Calu3 (cell line): ENCODE results near the gene NDUFA3. TPM values are rescaled to one million over a fixed set of nuclear protein-coding genes. Genes with fewer than 3 reads are reported as not detected.

Experiments
- BruUV-seq: library from RNA; stranded (reverse); fragments of 400-500 nt; replicated peaks from 2 replicates; lab custom pipeline; 2021; lab: Mats Ljungman, UMichigan
- CTCF ChIA-PET: fragments of 300-600 bp; sonication (Branson Sonifier 250); formaldehyde crosslinking; loops from one replicate; lab custom pipeline; 2022; ENCODE audit warnings: antibody characterized with exemption; lab: Charles Lee
- DNase-seq: peaks from one replicate; pipeline ENCODE4 v3.0.0; 2022
- H3K27ac Mint-ChIP-seq: one replicate; pipeline ENCODE4 v1.8.0; 2022; ENCODE audit warnings: mixed read lengths; ENCODE audit not compliant: unreplicated experiment
- H3K27me3 Mint-ChIP-seq: one replicate; pipeline ENCODE4 v1.8.0; 2022; ENCODE audit warnings: mixed read lengths; ENCODE audit not compliant: unreplicated experiment
- H3K36me3 Mint-ChIP-seq: one replicate; pipeline ENCODE4 v1.8.0; 2022; ENCODE audit warnings: mild to moderate bottlenecking, moderate library complexity, mixed read lengths; ENCODE audit not compliant: insufficient read depth, unreplicated experiment
- H3K4me1 Mint-ChIP-seq: one replicate; pipeline ENCODE4 v1.8.0; 2022; ENCODE audit warnings: mild to moderate bottlenecking, low read depth, mixed read lengths; ENCODE audit not compliant: unreplicated experiment
- H3K4me3 Mint-ChIP-seq: one replicate; pipeline ENCODE4 v1.8.0; 2022; ENCODE audit warnings: mild to moderate bottlenecking, low read depth, moderate library complexity, mixed read lengths; ENCODE audit not compliant: unreplicated experiment
- H3K9me3 Mint-ChIP-seq: one replicate; pipeline ENCODE4 v1.8.0; 2022; ENCODE audit warnings: low read depth, mixed read lengths; ENCODE audit not compliant: unreplicated experiment
- CTCF ChIP-seq: fragments of 200-600 bp; IDR thresholded peaks from one replicate; pipeline ENCODE4 v1.8.0; 2022; ENCODE audit warnings: antibody characterized with exemption; ENCODE audit not compliant: unreplicated experiment
- intact Hi-C: fragments of 100-400 bp; cut with micrococcal nuclease; formaldehyde crosslinking; loops from one replicate; pipeline ENCODE4 v1.10.0; 2022; ENCODE audit not compliant: unreplicated experiment
- total RNA-seq: library from RNA; stranded (reverse); gene quantifications from 2 replicates; pipeline ENCODE4 v1.2.3, GENCODE V29; 2022

NDUFA3 gene
- total RNA-seq, 1 experiment from 2014 or later = 255 TPM

DNA sequence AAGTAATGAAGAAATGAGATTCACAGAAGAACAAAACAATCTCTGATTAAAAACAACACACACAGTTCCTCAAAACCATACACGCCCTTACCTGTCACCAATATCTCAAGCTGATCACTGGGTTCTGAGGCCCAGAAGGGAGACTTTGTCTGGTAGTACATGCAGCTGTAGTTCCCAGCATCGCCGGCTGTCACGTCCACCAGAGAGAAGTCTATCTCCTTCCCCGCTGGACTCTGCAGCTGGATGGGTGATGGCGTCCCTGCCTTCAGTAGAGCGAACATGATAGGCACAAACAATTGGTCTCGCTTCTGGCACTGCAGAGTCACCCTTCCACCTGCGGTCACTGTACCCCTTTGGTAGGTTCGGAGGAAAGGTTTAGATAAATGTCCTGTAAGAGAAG lies 28.8 kb upstream of the NDUFA3 start:
- no peaks in the 10 kb centered on the region for H3K4me1 Mint-ChIP-seq

GRCh38 chr19:54074851-54075250 lies 27.8 kb upstream of the NDUFA3 start:
- intact Hi-C loops = no loop called here
- Mint-ChIP-seq H3K4me1 (no peaks in the 10 kb centered on the region), H3K27me3 (no peaks in the 10 kb centered on the region), H3K27ac (no peak overlapping the region), H3K9me3 (peaks cover 2% of the 10 kb centered on the region), H3K36me3 (peaks cover 5% of the 10 kb centered on the region), H3K4me3 (no peak overlapping the region)
- CTCF ChIA-PET = no interaction called here
- no peak for TF ChIP-seq CTCF
- no peak for DNase-seq
- no TSS peak for BruUV-seq

More for the DNA sequence above, 28.8 kb upstream of the NDUFA3 start:
- intact Hi-C loops = no loop called here
- BruUV-seq = no TSS peak
- peaks cover 4% of the 10 kb centered on the region for H3K9me3 Mint-ChIP-seq
- DNase-seq = no peak
- no peak for TF ChIP-seq CTCF
- H3K27ac Mint-ChIP-seq = no peak overlapping the region
- peaks cover 5% of the 10 kb centered on the region for H3K36me3 Mint-ChIP-seq
- CTCF ChIA-PET = no interaction called here
- no peaks in the 10 kb centered on the region for H3K27me3 Mint-ChIP-seq
- H3K4me3 Mint-ChIP-seq = no peak overlapping the region

- DNase-seq = no peak
- Mint-ChIP-seq H3K27me3 (no peaks in the 10 kb centered on the region), H3K9me3 (peaks cover 7% of the 10 kb centered on the region), H3K36me3 (no peaks in the 10 kb centered on the region), H3K27ac (no peak overlapping the region), H3K4me1 (no peaks in the 10 kb centered on the region), H3K4me3 (no peak overlapping the region)
- CTCF ChIA-PET = interaction anchor here (0.7 kb wide), 1 partner anchor 22 kb away, joined by 6 read pairs; no protein-coding TSS in a partner anchor
- no TSS peak for BruUV-seq
- intact Hi-C loops = no loop called here
- TF ChIP-seq CTCF = no peak
Observed at GRCh38 chr19:54077334-54077733, 25.3 kb upstream of the NDUFA3 start.

- Mint-ChIP-seq H3K4me1 (no peaks in the 10 kb centered on the region), H3K27ac (no peak within 1 kb of the TSS), H3K36me3 (no peaks in the 10 kb centered on the region), H3K27me3 (peaks cover 8% of the 10 kb centered on the region), H3K9me3 (peaks cover 7% of the 10 kb centered on the region), H3K4me3 (no peak within 1 kb of the TSS)
- no peak for DNase-seq
- TF ChIP-seq CTCF = no peak
- no TSS peak for BruUV-seq
- intact Hi-C loops = no loop called here
- CTCF ChIA-PET = no interaction called here
Observed at GRCh38 chr19:54081032-54081431, 21.6 kb upstream of the NDUFA3 start, which contains the start of gene TARM1. Gene TARM1 (minus strand): TSS chr19:54081365. CDS start chr19:54081340, 25 bp downstream.
